Kidney (tissue), 14 donors: ENCODE results near the gene MGST1. TPM values are rescaled to one million over a fixed set of nuclear protein-coding genes. Genes with fewer than 3 reads are reported as not detected.

Source experiments
- DNase-seq, 5 donors: peaks; one replicate each; pipeline ENCODE4 v3.0.0-alpha.2; 2013 to 2020
- FAIRE-seq: peaks from 2 replicates; lab custom pipeline; 2012; peaks lifted over from hg19 to GRCh38; lab: Jason Lieb, UNC
- H3K27ac ChIP-seq, 2 donors: one replicate each; pipeline ENCODE4 v1.7.0; 2013; ENCODE audit warnings: low read depth in 2 of 2, low read length in 2 of 2, inconsistent platforms in 1 of 2
- H3K27me3 ChIP-seq: one replicate; pipeline ENCODE4 v1.7.1; 2013; ENCODE audit warnings: low read length, inconsistent platforms; ENCODE audit not compliant: control insufficient read depth, insufficient read depth
- H3K36me3 ChIP-seq, 3 donors: one replicate each; pipeline versions ENCODE4 v1.7.0 to v1.7.1; 2013; ENCODE audit warnings: low read length in 3 of 3, control low read depth in 1 of 3, inconsistent platforms in 1 of 3; ENCODE audit not compliant: insufficient read depth in 3 of 3, control insufficient read depth in 2 of 3
- H3K4me1 ChIP-seq, 3 donors: one replicate each; pipeline versions ENCODE4 v1.7.0 to v1.7.1; 2013; ENCODE audit warnings: low read length in 3 of 3, inconsistent platforms in 1 of 3, low read depth in 1 of 3; ENCODE audit not compliant: control insufficient read depth in 2 of 3, insufficient read depth in 2 of 3
- H3K4me3 ChIP-seq, 3 donors: one replicate each; pipeline versions ENCODE4 v1.7.0 to v1.8.1; 2013; ENCODE audit warnings: low read length in 3 of 3, control low read depth in 1 of 3, inconsistent platforms in 1 of 3
- H3K9ac ChIP-seq, 3 donors: one replicate each; pipeline versions ENCODE4 v1.7.0 to v1.7.1; 2013; ENCODE audit warnings: low read length in 3 of 3, control low read depth in 1 of 3, inconsistent platforms in 1 of 3
- H3K9me3 ChIP-seq, 3 donors: one replicate each; pipeline versions ENCODE4 v1.7.0 to v1.7.1; 2013; ENCODE audit warnings: low read length in 3 of 3, control low read depth in 1 of 3, inconsistent platforms in 1 of 3; ENCODE audit not compliant: control insufficient read depth in 2 of 3, insufficient read depth in 1 of 3
- CTCF ChIP-seq: IDR thresholded peaks from 3 replicates; pipeline ENCODE4 v1.5.1; 2012; ENCODE audit warnings: mild to moderate bottlenecking, moderate library complexity, borderline replicate concordance; ENCODE audit not compliant: insufficient read depth; ENCODE audit errors: extremely low read depth
- intact Hi-C: fragments of 100-400 bp; cut with DNase I; formaldehyde crosslinking; loops from one replicate; pipeline ENCODE4 v1.11.1; 2022
- polyA plus RNA-seq: library from polyadenylated mRNA; stranded (reverse); fragments of 350-450 nt; fragmentation: Illumina TruSeq; extraction: RNeasy Lipid Tissue Mini Kit (QIAGEN cat#74804); gene quantifications from one replicate; pipeline ENCODE4 v1.2.3, GENCODE V29; 2014; ENCODE audit warnings: low read depth, low replicate concordance; ENCODE audit not compliant: insufficient read depth
- total RNA-seq: library from RNA; stranded (reverse); fragmentation: NEBNext Ultra II Directional; extraction: Animal tissue kit (Norgen Biotek cat#: 25700); gene quantifications from one replicate; pipeline ENCODE4 v1.2.1, GENCODE V29; 2021
- donor health status: control.
- donor health status: control.
- donor health status: control.
- donor health status: control.
- donor health status: control.
- donor health status: DM: yes; HTN: yes; CAD: no.
- donor health status: Normal renal cell carcinoma (clear cell type).

MGST1 gene
- total and polyA plus RNA-seq, 2 donors from 2014 or later = 98.6 to 350 TPM

GRCh38 chr12:16300122-16300521 is 47.3 kb upstream of the MGST1 start:
- FAIRE-seq (no peak), DNase-seq (no peak)
- no peak overlapping the region for H3K4me3 ChIP-seq
- H3K4me1 ChIP-seq = no peaks in the 10 kb centered on the region
- H3K36me3 ChIP-seq = no peaks in the 10 kb centered on the region
- H3K9ac ChIP-seq = no peak overlapping the region
- intact Hi-C loops = no loop called here
- H3K27ac ChIP-seq = no peak overlapping the region
- no peak for TF ChIP-seq CTCF
- no peaks in the 10 kb centered on the region for H3K9me3 ChIP-seq
- H3K27me3 ChIP-seq = no peaks in the 10 kb centered on the region

GRCh38 chr12:16300736-16301135 is 46.7 kb upstream of the MGST1 start:
- DNase-seq (no peak), FAIRE-seq (no peak)
- no peaks in the 10 kb centered on the region for H3K9me3 ChIP-seq
- intact Hi-C loops = no loop called here
- H3K36me3 ChIP-seq = no peaks in the 10 kb centered on the region
- H3K4me3 ChIP-seq = no peak overlapping the region
- H3K27me3 ChIP-seq = no peaks in the 10 kb centered on the region
- TF ChIP-seq CTCF = no peak
- no peaks in the 10 kb centered on the region for H3K4me1 ChIP-seq
- no peak overlapping the region for H3K27ac ChIP-seq
- H3K9ac ChIP-seq = no peak overlapping the region

- TF ChIP-seq CTCF = no peak
- Histone ChIP-seq H3K4me1 (no peaks in the 10 kb centered on the region), H3K9me3 (peaks cover 0 to 3% (median 0%) of the 10 kb centered on the region in 3 donors), H3K27ac (no peak overlapping the region), H3K9ac (no peak overlapping the region), H3K27me3 (no peaks in the 10 kb centered on the region), H3K36me3 (no peaks in the 10 kb centered on the region), H3K4me3 (no peak overlapping the region)
- FAIRE-seq (no peak), DNase-seq (no peak)
- intact Hi-C loops = no loop called here
Measured at GRCh38 chr12:16303939-16304338, 43.5 kb upstream of the MGST1 start.

- H3K9ac ChIP-seq = no peak overlapping the region
- H3K27ac ChIP-seq = no peak overlapping the region
- H3K4me3 ChIP-seq = no peak overlapping the region
- H3K27me3 ChIP-seq = no peaks in the 10 kb centered on the region
- no peaks in the 10 kb centered on the region for H3K4me1 ChIP-seq
- H3K36me3 ChIP-seq = no peaks in the 10 kb centered on the region
- FAIRE-seq = no peak
- TF ChIP-seq CTCF = no peak
- DNase-seq = no peak
- intact Hi-C loops = no loop called here
- H3K9me3 ChIP-seq = peaks cover 0 to 9% (median 0%) of the 10 kb centered on the region in 3 donors
Measured at GRCh38 chr12:16307856-16308475, 39.5 kb upstream of the MGST1 start.
